ENCODE data around the gene YTHDF1.
A peak's percentile ranks its signal among the peaks of the same experiment; 100 is the strongest.
"Not testable (repeated sequence)": the region's sequence is repeated elsewhere in the genome, so short reads cannot be mapped to it uniquely, and the experiment has no call there.

YTHDF1 gene

DNA sequence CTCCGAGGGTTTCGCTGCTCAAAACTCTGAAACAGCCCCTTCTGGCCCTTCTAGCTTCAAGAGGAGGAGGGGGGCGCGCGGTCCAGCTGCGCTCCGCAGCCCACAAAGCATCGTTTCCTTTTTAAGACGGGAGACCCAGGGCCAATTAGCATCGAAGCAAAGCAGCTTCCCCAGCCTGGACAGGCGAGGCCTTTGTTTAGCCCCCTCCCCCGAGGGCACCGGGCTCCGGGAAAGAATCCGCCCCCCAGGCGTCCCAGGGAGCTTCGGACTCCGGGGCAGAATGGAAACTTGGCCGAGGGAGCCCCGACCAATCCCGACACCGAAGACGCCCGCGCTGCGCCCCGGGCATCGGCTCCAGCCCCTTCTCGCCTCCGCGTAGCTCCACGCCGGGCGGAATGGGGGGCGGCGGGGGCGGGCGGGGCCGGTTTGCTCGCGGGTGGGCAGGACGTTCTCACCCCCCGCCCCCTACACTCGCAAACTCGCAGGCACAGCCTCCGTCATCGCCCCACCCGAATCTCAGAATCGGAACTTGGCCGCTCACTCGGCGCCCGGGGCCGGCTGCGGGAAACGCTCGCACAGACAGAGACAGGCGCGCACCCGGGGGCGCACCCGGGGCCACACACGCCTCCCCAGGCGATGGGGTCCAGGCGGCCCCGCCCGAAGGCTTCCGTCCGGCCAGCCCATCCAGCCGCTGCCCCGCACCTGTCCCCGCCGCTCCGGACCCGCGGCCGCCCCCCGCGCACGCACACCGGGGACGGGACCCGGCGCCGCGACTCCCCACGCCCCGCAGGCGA, 37.7 kb upstream of the YTHDF1 start:
- H3K27ac ChIP-seq, result no peak overlapping the region

DNA sequence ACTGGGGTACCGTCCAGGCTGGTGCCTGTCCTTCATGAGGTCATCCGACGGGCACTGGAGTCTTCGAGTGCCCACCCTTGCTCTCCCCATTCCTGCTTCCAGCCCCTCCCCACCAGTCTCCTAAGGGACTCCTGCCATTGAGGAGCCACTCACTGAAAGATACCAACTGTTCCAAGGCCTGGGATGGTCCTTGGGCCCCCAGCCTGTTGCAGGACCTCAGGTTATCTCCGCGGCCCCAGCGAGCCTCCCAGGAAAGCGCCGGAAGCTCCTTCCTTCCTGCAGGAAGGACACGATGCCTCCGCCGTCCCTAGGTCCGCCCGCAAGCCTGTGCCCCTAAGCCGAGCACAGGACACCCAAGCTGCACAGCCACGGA, 37.1 kb upstream of the YTHDF1 start:
- no peak for TF ChIP-seq CTCF (conservative IDR thresholded peaks at IDR 0.05)
- H3K27ac ChIP-seq, result no peak overlapping the region

More for the DNA sequence above, 37.7 kb upstream of the YTHDF1 start:
- TF ChIP-seq CTCF (conservative IDR thresholded peaks at IDR 0.05), result no peak

DNA sequence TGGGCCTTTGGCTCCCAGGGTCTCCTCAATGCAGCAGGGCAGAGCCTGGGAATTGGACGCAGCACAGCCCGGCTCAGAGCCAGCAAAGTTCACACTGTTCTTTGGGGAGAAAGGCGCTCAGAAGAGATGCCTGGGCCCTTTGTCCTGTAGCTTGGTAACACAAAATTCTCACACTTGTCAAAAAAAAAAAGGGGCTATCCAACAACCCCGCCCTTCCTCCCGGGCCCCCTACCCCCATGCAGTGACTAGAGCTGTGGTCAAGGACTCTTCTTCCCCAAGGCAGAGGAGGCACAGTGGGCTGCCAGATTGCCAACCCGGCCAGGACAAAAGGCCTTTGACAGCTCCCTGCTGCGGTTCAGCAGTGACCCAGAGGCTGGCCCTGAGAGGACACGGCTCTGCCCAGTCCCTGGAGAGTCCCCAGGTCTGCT, 36.4 kb upstream of the YTHDF1 start:
- TF ChIP-seq CTCF (conservative IDR thresholded peaks at IDR 0.05), result no peak
- H3K27ac ChIP-seq, result no peak overlapping the region

- peak; percentile 67 for TF ChIP-seq CTCF (conservative IDR thresholded peaks at IDR 0.05)
- not testable (repeated sequence) for H3K27ac ChIP-seq
These were observed 35.4 kb upstream of the YTHDF1 start for GRCh38 chr20:63251350-63251749.

DNA sequence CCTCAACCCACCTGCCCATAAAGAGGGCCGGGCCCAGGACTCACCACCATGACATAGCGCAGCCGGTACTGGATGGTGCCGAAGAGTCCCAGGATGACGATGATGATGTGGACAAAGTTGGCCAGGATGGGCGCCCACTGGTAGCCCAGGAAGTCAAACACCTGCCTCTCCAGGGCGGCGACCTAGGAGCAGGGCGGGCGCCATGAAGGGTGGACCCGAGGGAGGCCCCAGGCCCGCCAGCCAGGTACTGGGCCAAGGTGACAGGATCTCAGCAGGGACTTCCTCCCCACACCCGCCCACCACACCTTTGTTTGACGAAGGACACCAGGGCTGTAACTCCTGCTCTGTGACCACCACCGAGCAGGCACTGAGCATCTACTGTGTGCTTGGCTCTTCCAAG, 34.0 kb upstream of the YTHDF1 start:
- TF ChIP-seq CTCF (conservative IDR thresholded peaks at IDR 0.05), result no peak
- no peak overlapping the region; the same call in 1 of the 2 replicates for H3K27ac ChIP-seq

DNA sequence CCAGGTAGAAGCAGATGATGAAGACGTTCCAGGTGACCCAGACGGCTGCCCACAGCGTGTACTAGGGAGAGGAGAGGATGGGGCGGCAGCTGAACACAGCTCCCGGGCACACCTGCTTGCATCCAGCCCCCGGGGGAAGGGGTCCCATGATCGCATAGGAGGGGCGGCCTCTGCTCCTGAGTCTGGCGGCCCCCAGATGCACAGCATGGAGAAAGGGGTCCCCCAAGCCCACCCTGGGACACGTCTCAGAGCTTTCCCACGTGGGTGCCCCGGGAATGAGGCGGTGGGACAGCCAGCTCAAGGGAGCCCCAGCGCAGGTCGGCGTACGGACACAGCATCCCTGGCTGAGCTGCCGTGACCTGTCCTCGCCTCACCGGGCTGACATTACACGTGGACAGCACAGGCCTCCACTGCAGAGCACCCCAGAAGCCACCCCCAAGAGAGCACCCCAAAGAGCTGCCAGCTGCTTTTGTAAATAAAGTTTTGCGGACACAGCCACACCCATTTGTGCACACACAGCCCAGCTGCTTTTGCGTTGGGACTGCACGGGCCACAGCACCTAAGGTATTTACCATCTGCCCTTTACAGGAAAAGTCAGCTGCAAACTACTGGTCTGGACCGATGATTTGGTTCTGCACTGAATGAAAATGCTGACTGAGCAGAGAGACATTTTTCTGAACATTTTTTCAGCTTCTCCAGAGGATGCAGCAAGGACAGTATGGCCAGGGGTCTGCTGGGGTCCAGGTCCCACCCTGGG, 33.1 kb upstream of the YTHDF1 start:
- TF ChIP-seq CTCF (conservative IDR thresholded peaks at IDR 0.05), result no peak
- no peak overlapping the region; the same call in 1 of the 2 replicates for H3K27ac ChIP-seq

DNA sequence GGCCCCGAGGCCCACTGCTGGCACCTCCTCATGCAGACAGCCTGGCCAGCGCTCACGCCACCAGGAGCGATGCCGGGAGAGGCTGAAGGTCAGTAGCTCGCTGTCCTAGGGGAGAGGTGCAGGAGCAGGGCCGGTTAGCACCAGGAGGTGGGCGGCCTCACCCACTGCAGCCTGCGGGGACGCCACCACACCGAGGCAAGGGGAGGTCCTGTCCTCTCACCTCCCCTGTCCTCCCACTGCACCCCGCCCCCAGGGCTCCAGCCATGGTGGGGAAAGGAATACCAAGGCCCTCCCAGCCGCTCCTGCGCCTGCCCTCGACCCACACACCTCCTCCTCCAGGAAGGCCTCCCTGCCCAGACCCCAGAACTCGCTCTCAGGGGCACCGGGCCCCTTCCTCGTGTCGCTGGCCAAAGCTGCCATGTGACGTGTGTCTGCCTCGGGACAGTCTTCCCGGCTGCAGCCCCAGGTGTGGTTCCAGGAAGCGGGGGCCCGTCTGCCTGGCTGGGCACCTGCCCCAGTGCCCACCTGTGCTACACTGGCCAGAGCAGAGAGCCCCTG, 31.8 kb upstream of the YTHDF1 start:
- TF ChIP-seq CTCF (conservative IDR thresholded peaks at IDR 0.05), result no peak
- H3K27ac ChIP-seq, result no peak overlapping the region
